ENCODE measurements around the gene MCEE. TPM values are rescaled to one million over a fixed set of nuclear protein-coding genes. Genes with fewer than 3 reads are reported as not detected.
"Not testable (repeated sequence)": the region's sequence is repeated elsewhere in the genome, so short reads cannot be mapped to it uniquely, and the experiment has no call there.

Gene MCEE
- total RNA-seq, 1 experiment from 2014 or later: 11.5 TPM

DNA sequence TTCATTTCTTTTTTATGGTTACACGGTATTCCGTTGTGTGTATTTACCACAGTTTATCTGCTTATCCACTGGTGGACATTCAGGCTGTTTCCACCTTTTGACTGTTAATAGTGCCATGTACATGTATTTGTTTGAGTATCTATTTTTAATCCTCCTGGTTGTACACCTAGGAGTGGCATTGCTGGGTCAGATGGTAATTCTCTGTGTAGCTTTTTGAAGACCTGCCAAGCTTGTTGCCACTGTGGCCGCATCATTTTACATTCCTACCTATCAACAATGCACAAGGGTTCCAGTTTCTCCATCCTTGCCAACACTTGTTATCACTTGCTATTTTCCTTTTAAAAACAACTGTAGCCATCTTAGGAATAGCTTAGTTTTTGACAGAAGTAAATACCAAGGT, 13.8 kb upstream of the MCEE start:
- H3K27me3 ChIP-seq: no peaks in the 10 kb centered on the region
- H3K4me3 ChIP-seq: no peak overlapping the region
- DNase-seq: no peak
- peaks cover 86% of the 10 kb centered on the region for H3K36me3 ChIP-seq
- H3K27ac ChIP-seq: no peak overlapping the region
- H3K4me1 ChIP-seq: no peaks in the 10 kb centered on the region
- no peaks in the 10 kb centered on the region for H3K9me3 ChIP-seq (replicated peaks)

DNA sequence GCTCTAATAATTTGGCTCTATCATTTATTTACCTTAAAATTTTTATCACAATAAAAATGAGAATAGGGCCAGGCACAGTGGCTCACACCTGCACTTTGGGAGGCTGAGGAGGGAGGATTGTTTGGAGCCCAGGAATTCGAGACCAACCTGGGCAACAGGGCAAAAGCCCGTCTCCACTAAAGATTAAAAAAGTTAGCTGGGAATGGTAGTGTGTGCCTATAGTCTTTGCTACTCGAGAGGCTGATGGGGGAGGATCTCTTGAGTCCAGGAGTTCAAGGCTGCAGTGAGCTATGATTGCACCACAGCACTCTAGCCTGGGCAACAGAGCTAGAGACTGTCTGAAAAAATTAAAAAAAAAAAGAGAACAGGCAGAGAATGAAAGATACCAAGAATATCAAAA, 6.1 kb upstream of the MCEE start:
- peaks cover 70% of the 10 kb centered on the region for H3K36me3 ChIP-seq
- peaks cover 7% of the 10 kb centered on the region for H3K4me1 ChIP-seq
- H3K4me3 ChIP-seq: no peak overlapping the region
- H3K27me3 ChIP-seq: no peaks in the 10 kb centered on the region
- DNase-seq: no peak
- no peaks in the 10 kb centered on the region for H3K9me3 ChIP-seq (replicated peaks)
- no peak overlapping the region for H3K27ac ChIP-seq

DNA sequence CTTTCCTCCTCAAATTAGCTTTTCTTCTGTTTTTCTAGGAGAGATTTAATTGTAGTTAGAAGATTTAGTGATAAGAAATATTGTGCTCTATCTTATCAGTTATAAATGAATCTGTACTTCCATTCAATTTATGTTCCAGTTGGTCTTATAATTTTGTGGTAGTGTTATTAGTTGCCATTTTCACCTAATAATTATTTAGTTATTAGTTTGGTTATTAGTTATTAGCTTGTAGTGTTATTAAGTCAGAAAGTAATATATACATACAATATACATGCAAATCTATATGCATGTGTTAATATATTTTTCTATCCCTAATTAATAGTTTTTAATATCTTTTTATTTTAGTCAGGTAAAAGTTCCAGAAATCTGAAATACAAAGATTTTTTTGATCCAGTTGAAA, 3.6 kb upstream of the MCEE start:
- DNase-seq: no peak
- Histone ChIP-seq H3K27ac (no peak overlapping the region), H3K36me3 (peaks cover 46% of the 10 kb centered on the region), H3K4me1 (peaks cover 8% of the 10 kb centered on the region), H3K27me3 (no peaks in the 10 kb centered on the region), H3K9me3 (replicated peaks) (no peaks in the 10 kb centered on the region), H3K4me3 (no peak overlapping the region)

DNA sequence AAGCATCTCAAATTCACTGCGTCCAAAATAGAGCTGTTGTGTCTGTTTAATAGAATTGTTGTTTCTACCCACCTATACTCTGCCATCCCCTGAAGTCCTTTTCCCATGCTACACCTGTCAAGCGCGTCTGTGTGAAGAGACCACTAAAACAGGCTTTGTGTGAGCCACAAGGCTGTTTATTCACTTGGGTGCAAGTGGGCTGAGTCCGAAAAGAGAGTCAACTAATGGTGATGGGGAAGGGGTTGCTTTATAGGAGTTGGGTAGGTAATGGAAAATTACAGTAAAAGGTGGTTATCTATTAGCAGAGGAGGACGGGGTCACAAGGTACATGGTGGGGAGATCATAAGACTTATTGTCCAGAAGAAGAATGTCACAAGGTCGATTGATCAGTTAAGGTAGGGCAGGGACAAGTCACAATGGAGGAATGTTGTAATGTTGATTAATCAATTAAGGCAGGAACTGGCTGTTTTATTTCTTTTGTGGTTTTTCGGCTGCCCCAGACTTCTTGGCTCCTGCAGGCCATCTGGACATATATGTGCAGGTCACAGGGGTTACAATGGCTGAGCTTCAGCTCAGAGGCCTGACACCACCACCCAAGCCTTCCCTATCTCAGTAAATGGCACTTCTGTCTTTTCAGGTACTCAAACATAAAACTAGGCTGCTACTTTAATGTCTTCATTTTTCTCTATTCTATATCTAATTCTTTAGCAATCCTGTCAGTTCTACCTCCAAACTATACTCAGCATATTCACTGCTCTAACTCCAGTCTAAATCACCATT, 1.5 kb upstream of the MCEE start:
- not testable (repeated sequence) for H3K9me3 ChIP-seq (replicated peaks); DNase-seq; H3K4me1 ChIP-seq; H3K27me3 ChIP-seq
- Histone ChIP-seq H3K4me3 (peak overlapping the region; percentile 89), H3K27ac (peak overlapping the region; percentile 81; the same call in 1 of the 2 replicates), H3K36me3 (peaks cover 34% of the 10 kb centered on the region)

DNA sequence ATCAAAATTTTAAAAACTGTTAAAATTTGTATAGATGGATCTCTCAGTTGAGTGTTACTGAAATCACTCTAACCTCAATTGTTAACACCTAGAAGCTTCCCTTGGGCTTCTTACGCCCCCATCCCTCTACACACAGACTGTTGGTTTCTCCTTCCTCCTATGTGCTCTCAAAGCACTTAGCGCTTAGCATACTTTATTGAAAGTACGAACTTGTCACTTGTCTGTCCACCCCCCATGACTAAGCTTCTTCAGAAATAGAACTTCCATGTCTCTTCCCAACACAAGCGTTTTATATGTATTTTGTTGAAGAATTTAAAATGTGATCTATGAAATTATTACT, 846 bp upstream of the MCEE start:
- H3K4me3 ChIP-seq: peak overlapping the region; percentile 89
- H3K4me1 ChIP-seq: peaks cover 8% of the 10 kb centered on the region
- no peaks in the 10 kb centered on the region for H3K27me3 ChIP-seq
- H3K36me3 ChIP-seq: peaks cover 27% of the 10 kb centered on the region
- H3K27ac ChIP-seq: peak overlapping the region; percentile 81
- H3K9me3 ChIP-seq (replicated peaks): no peaks in the 10 kb centered on the region
- no peak for DNase-seq

DNA sequence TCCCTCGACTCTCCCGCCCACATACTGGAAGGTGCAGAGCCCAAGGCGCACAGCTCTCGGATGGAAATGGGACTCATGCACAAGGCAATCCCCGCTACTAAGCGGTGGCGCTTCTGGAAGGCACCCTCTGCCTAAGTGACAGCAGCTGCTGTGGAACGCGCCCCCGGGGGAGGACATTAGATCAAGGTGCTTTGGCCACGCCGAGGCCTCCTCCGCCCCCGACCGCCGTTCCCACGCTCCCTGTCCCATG, 202 bp downstream of the MCEE start:
- Histone ChIP-seq H3K9me3 (replicated peaks) (no peaks in the 10 kb centered on the region), H3K27ac (peak overlapping the region; percentile 81), H3K27me3 (no peaks in the 10 kb centered on the region), H3K36me3 (peaks cover 20% of the 10 kb centered on the region), H3K4me1 (peaks cover 8% of the 10 kb centered on the region), H3K4me3 (peak overlapping the region; percentile 89)
- no peak for DNase-seq

DNA sequence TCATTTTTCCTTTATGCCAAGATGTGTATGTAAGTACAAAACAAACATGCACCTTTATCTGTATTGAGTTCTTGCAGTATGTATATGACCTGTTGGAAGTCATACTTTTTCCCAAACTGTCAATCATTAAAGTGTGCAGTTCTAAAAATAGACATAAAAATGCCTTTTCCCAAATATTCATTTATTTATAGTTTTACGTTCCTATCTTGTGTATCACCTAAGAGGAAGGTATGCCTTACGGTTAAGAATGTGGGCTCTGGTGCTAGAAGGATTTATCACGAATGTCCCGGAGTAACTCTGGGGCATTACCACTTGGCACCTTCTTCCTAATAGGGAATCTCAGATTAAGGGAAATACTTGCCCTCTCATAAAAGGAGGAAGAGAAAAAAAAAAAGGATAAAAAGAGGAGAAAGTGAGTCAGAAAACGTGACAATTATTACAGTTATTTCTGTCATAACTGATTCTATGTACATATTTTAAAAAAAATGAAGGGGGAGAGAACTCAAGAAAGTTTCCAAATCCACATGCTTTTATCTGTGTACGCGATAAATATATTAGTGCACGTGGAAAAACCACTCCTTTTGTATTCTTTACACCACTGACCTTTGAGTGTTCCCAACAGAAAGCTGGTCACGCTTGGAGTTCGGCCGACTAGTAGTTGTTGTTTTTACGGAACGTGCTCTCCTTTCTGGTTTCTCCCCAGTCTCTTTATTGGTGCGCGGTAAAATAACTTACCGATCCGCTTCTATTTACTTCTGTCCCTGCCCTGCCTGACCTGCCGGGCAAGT, 721 bp downstream of the MCEE start:
- peak in 1 of 2 experiments; percentile 20 for DNase-seq
- Histone ChIP-seq H3K36me3 (peaks cover 15% of the 10 kb centered on the region), H3K27ac (peak overlapping the region; percentile 81), H3K27me3 (no peaks in the 10 kb centered on the region), H3K9me3 (replicated peaks) (no peaks in the 10 kb centered on the region), H3K4me3 (peak overlapping the region; percentile 89), H3K4me1 (peaks cover 8% of the 10 kb centered on the region)

DNA sequence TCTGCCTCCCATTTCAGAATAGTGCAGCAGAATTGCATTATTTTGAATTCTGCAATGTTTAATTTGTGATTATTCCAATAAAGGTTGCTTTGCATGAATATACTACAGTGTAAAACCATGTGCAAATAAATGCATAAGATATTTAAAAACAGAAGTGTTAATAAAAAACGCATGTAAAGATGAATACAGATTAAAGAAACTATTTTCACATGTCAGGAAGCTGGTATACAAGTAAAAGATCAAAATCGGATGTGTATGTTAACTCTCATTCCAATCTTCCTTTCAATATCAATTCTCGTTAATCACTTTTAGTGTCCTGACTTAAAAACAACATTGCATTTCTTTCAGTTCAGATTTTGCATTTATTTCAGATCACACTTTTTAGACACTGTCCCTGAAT, 3.1 kb downstream of the MCEE start:
- DNase-seq: no peak
- Histone ChIP-seq H3K36me3 (peaks cover 9% of the 10 kb centered on the region; the same call in 1 of the 2 replicates), H3K4me1 (peaks cover 4% of the 10 kb centered on the region), H3K9me3 (replicated peaks) (no peaks in the 10 kb centered on the region), H3K4me3 (no peak overlapping the region), H3K27ac (no peak overlapping the region), H3K27me3 (no peaks in the 10 kb centered on the region)

DNA sequence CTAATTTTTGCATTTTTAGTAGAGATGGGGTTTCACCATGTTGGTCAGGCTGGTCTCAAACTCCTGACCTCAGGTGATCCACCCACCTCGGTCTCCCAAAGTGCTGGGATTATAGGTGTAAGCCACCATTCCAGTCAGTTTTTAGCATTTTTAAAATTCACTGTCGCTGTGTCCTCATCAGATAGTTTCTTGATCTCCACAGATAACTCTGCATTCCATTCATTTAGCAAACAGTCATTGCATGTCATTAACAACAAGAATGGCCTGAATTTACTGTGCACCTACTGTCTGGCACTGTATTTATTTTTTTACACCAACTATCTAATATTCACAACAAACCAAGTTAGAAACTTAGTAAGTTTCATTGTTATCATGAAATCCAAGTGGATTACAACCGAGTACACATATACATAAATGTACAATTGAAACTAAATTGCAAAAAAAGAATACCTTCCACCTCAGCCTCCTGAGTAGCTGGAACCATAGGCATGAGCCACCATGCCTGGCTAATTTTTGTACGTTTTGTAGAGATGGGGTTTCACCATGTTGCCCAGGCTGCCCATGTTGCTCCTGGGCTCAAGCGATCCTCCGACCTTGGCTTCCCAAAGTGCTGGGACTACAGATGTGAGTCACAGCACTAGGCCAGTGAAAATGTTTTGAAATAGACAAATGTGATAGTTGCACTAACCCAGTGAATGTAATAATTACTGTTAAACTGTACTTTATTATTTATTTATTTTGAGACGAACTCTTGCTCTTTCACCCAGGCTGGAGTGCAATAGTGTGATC, 4.3 kb downstream of the MCEE start:
- peaks cover 9% of the 10 kb centered on the region; the same call in 1 of the 2 replicates for H3K36me3 ChIP-seq
- DNase-seq: no peak
- H3K9me3 ChIP-seq (replicated peaks): no peaks in the 10 kb centered on the region

DNA sequence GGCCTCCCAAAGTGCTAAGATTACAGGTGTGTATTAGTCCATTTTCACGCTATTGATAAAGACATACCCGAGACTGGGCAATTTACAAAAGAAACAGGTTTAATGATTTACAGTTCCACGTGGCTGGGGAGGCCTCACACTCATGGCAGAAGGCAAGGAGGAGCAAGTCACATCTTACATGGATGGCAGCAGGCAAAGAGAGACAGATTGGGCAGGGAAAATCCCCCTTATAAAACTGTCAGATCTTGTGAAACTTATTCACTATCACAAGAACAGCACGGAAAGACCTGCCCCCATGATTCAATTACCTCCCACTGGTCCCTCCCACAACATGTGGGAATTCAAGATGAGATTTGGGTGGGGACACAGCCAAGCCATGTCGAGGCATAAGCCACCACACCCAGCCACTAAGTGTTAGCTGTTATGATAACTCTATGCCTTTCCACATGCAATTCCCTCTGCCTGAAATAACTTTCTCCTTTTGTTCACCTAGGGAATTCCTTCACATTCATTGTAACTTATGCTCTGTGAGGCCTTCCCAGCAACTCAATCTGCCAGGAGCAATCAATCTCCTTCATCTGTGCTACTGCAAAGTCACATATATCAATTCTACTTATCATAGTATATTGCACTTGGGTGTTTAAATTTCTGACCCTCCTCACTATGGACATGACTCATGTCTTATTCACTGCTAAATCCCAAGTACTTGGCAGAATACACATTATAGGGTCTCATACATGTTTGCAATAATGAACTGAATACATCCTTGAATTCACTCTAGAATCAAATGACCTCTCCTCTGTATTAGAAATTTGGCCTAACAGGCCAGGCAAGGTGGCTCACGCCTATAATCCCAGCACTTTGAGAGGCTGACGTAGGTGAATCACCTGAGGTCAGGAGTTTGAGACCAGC, 7.4 kb downstream of the MCEE start:
- Histone ChIP-seq H3K4me3 (no peak overlapping the region), H3K9me3 (replicated peaks) (no peaks in the 10 kb centered on the region), H3K36me3 (peaks cover 7% of the 10 kb centered on the region; the same call in 1 of the 2 replicates), H3K27me3 (no peaks in the 10 kb centered on the region), H3K27ac (no peak overlapping the region), H3K4me1 (no peaks in the 10 kb centered on the region)
- no peak for DNase-seq

More for the DNA sequence above, 4.3 kb downstream of the MCEE start:
- Histone ChIP-seq H3K27me3 (no peaks in the 10 kb centered on the region), H3K27ac (no peak overlapping the region), H3K4me1 (no peaks in the 10 kb centered on the region), H3K4me3 (no peak overlapping the region)

DNA sequence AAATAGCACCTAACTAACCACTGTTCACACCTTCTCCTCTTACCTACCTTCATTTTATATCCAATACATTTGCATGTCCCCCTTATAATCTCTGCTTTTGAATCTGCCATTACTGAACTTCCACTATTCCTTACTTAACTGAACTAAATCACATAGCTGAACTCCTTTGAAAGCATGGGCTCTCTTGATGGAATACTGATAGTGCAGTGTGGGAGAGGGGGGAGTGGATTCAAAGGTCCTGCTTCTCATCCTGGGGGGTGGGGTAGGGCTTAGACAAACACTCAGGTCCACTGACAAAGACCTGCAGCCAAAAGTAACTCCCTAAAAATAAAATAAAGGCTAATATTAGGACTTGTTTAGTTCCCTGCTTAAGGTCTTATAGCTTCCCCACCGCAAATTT, 8.6 kb downstream of the MCEE start:
- Histone ChIP-seq H3K4me3 (no peak overlapping the region), H3K36me3 (peaks cover 7% of the 10 kb centered on the region; the same call in 1 of the 2 replicates), H3K27ac (no peak overlapping the region), H3K27me3 (no peaks in the 10 kb centered on the region), H3K9me3 (replicated peaks) (no peaks in the 10 kb centered on the region), H3K4me1 (no peaks in the 10 kb centered on the region)
- no peak for DNase-seq

DNA sequence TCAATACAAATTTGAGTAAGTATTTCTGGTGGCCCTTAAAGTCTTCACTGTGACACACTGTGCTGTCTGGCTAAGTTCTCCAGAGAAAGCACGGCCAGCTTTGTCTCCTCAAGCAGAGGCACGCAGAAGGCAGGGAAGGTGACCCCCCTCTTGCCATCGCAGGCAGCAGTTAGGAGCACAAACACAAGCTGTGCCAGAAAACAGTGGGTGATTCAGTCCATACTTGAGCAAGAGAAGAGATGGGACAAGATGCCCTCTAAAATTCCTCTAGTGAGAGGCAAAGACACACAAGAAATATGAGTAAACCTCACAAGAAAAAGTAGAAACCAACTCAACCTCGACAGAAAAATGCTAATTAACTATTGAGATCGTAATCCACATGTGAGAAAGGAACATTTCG, 9.8 kb downstream of the MCEE start:
- Histone ChIP-seq H3K4me3 (no peak overlapping the region), H3K36me3 (peaks cover 7% of the 10 kb centered on the region; the same call in 1 of the 2 replicates), H3K27me3 (no peaks in the 10 kb centered on the region), H3K4me1 (no peaks in the 10 kb centered on the region), H3K27ac (no peak overlapping the region), H3K9me3 (replicated peaks) (no peaks in the 10 kb centered on the region)
- no peak for DNase-seq

DNA sequence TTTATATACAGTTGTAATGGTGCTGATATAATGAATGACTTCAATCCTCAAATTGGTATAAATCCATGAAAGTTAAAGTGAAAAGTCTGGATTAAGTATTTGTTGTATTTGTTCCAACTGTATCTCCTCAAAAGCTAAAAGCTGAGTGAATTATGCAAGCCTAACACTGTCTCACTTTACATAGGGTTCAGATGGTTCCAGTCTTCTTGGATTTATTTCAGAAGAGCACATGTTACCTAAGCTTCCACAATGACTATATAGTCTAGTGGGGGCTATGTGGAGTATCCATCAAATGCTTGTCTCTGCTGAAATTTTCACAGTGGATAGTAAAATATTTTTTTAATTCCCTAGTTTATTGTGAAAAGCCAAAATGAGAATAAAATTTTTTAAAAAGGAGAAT, 13.0 kb downstream of the MCEE start:
- H3K4me3 ChIP-seq: no peak overlapping the region
- H3K27me3 ChIP-seq: no peaks in the 10 kb centered on the region
- no peaks in the 10 kb centered on the region for H3K9me3 ChIP-seq (replicated peaks)
- H3K4me1 ChIP-seq: no peaks in the 10 kb centered on the region
- DNase-seq: no peak
- H3K27ac ChIP-seq: no peak overlapping the region
- peaks cover 2% of the 10 kb centered on the region; the same call in 1 of the 2 replicates for H3K36me3 ChIP-seq

DNA sequence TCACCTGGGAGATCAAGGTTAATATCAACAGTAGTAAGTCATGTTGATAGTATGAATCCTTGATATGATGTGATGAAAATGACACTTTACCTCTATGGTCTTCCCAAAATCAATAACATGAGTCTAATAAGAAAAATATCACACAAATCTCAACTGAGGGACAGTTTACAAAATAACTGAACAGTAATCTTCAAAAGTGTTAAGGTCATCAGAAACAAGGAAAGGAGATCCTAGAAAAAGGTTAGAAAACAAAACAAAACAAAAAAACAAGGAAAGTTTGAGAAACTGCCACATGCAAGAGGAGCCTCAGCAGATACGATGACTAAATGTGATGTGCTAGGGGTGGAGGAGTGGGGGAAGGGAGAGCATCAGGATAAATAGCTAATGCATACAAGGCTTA, 16.2 kb downstream of the MCEE start:
- no peak overlapping the region for H3K27ac ChIP-seq
- no peaks in the 10 kb centered on the region for H3K4me1 ChIP-seq
- no peaks in the 10 kb centered on the region for H3K9me3 ChIP-seq (replicated peaks)
- DNase-seq: no peak
- no peaks in the 10 kb centered on the region for H3K27me3 ChIP-seq
- H3K4me3 ChIP-seq: no peak overlapping the region
- peaks cover 7% of the 10 kb centered on the region; the same call in 1 of the 2 replicates for H3K36me3 ChIP-seq

All from SJCRH30 (cell line).